HepG2 (cell line): ENCODE results near the gene BSN. TPM values are rescaled to one million over a fixed set of nuclear protein-coding genes. Genes with fewer than 3 reads are reported as not detected.

ENCODE experiments used
- FOXJ3 ChIP-seq: sonication (generic); formaldehyde crosslinking; IDR thresholded peaks from 2 replicates; pipeline ENCODE4 v1.4.0; 2020; ENCODE audit warnings: missing genetic modification reagents, mild to moderate bottlenecking, borderline replicate concordance
- HNRNPUL1 ChIP-seq: fragments of 200-400 bp; formaldehyde crosslinking; IDR thresholded peaks from 2 replicates; pipeline ENCODE4 v1.6.1; 2017; ENCODE audit warnings: low read depth, mild to moderate bottlenecking, low read length, moderate library complexity
- HOXD1 ChIP-seq: sonication (generic); formaldehyde crosslinking; IDR thresholded peaks from 2 replicates; pipeline ENCODE4 v1.5.0; 2020; ENCODE audit warnings: missing genetic modification reagents
- MTA1 ChIP-seq: sonication (generic); formaldehyde crosslinking; IDR thresholded peaks from 2 replicates; pipeline ENCODE4 v1.4.0; 2020; ENCODE audit warnings: missing genetic modification reagents, mild to moderate bottlenecking, borderline replicate concordance
- PAXIP1 ChIP-seq: sonication (generic); formaldehyde crosslinking; conservative IDR thresholded peaks from 2 replicates; pipeline ENCODE4 v1.4.0; 2020; ENCODE audit warnings: mild to moderate bottlenecking, missing genetic modification reagents, moderate library complexity
- SETDB1 ChIP-seq: sonication (generic); formaldehyde crosslinking; IDR thresholded peaks from 2 replicates; pipeline ENCODE4 v1.5.1; 2020; ENCODE audit warnings: missing genetic modification reagents, mild to moderate bottlenecking, borderline replicate concordance
- TFAP4 ChIP-seq: sonication (generic); IDR thresholded peaks from 2 replicates; pipeline ENCODE4 v1.6.1; 2016; ENCODE audit warnings: low read depth, borderline replicate concordance
- TMF1 ChIP-seq: sonication (generic); formaldehyde crosslinking; IDR thresholded peaks from 2 replicates; pipeline ENCODE4 v1.8.1; 2022; ENCODE audit warnings: low read depth, missing genetic modification reagents
- TOE1 ChIP-seq: sonication (generic); formaldehyde crosslinking; IDR thresholded peaks from 2 replicates; pipeline ENCODE4 v1.4.0; 2020; ENCODE audit warnings: mild to moderate bottlenecking, missing genetic modification reagents
- ZBTB26 ChIP-seq: IDR thresholded peaks from 2 replicates; pipeline ENCODE4 v1.6.1; 2016; ENCODE audit warnings: missing compliant biosample characterization, missing genetic modification reagents, borderline replicate concordance
- ZKSCAN1 ChIP-seq: fragments of 150-350 bp; IDR thresholded peaks from 2 replicates; pipeline ENCODE4 v1.6.1; 2014; ENCODE audit warnings: low read length
- ZNF235 ChIP-seq: sonication (generic); formaldehyde crosslinking; IDR thresholded peaks from 2 replicates; pipeline ENCODE4 v1.8.1; 2023; ENCODE audit warnings: mild to moderate bottlenecking, missing genetic modification reagents, borderline replicate concordance
- ZNF280B ChIP-seq: sonication (generic); formaldehyde crosslinking; IDR thresholded peaks from 2 replicates; pipeline ENCODE4 v1.5.0; 2020; ENCODE audit warnings: missing genetic modification reagents, mild to moderate bottlenecking, borderline replicate concordance
- ZNF549 ChIP-seq: sonication (generic); formaldehyde crosslinking; IDR thresholded peaks from 2 replicates; pipeline ENCODE4 v1.5.0; 2020; ENCODE audit warnings: missing genetic modification reagents
- ZNF746 ChIP-seq: sonication (generic); formaldehyde crosslinking; IDR thresholded peaks from 2 replicates; pipeline ENCODE4 v1.8.0; 2022; ENCODE audit warnings: mild to moderate bottlenecking, missing genetic modification reagents
- ZNF883 ChIP-seq: sonication (generic); formaldehyde crosslinking; IDR thresholded peaks from 2 replicates; pipeline ENCODE4 v1.5.1; 2020; ENCODE audit warnings: mild to moderate bottlenecking, missing genetic modification reagents; ENCODE audit errors: not compliant biosample characterization
- polyA plus RNA-seq, 8 experiments: library from polyadenylated mRNA; depleted of rRNA in 3 of 8; stranded (reverse) in 7 of 8; unstranded in 1 of 8; fragments of >200 nt; fragmentation: Illumina TruSeq in 4 of 8; extraction: Trizol in 4 of 8; gene quantifications; 2 replicates each; pipeline versions ENCODE4 v1.2.1 to v1.2.3, GENCODE V29; 2011 to 2016; ENCODE audit warnings: low read depth in 4 of 8, missing spikeins in 1 of 8, mixed read lengths in 1 of 8; ENCODE audit not compliant: insufficient read depth in 1 of 8
- total RNA-seq, 5 experiments: library from RNA; depleted of rRNA; stranded (reverse); fragments of >200 nt; fragmentation: Illumina TruSeq; extraction: Trizol; gene quantifications; 2 replicates each; pipeline ENCODE4 v1.2.3, GENCODE V29; 2016; ENCODE audit warnings: low read depth in 1 of 5

BSN gene
- total and polyA plus RNA-seq, 2 of the 13 experiments (the other 11 are each of a cell fraction or from before 2014, with no cell fraction given): 0.42 to 0.86 TPM

GRCh38 chr3:49665822-49666519 lies 111.7 kb downstream of the BSN start (continued):
- TF ChIP-seq ZBTB26 (CRISPR knock-in tag) (no peak), ZNF883 (CRISPR knock-in tag) (no peak), ZKSCAN1 (no peak), MTA1 (peak; percentile 56; the same call in 1 of the 2 replicates), TOE1 (CRISPR knock-in tag) (no peak), ZNF549 (CRISPR knock-in tag) (no peak), HNRNPUL1 (no peak), TFAP4 (peak; percentile 76; the same call in 1 of the 2 replicates), ZNF235 (CRISPR knock-in tag) (no peak), SETDB1 (CRISPR knock-in tag) (no peak), PAXIP1 (peak; percentile 64), ZNF280B (0 out of 2 replicates have a peak, but pooled peaks have one; percentile 51), ZNF746 (CRISPR knock-in tag) (no peak), TMF1 (CRISPR knock-in tag) (no peak), HOXD1 (no peak), FOXJ3 (no peak)
- TF ChIP-seq, all 625 proteins: peak for 102
